Glutamatergic neuron (in vitro differentiated cells): ENCODE results near the gene WWP2. TPM values are rescaled to one million over a fixed set of nuclear protein-coding genes. Genes with fewer than 3 reads are reported as not detected.

Experiments
- DNase-seq: peaks from one replicate; pipeline ENCODE4 v3.0.0; 2022
- H3K27ac Mint-ChIP-seq: one replicate; pipeline ENCODE4 v1.8.0; 2020; ENCODE audit warnings: mild to moderate bottlenecking, mixed read lengths, inconsistent platforms; ENCODE audit not compliant: unreplicated experiment
- H3K27me3 Mint-ChIP-seq: one replicate; pipeline ENCODE4 v1.8.0; 2020; ENCODE audit warnings: mild to moderate bottlenecking, moderate library complexity, mixed read lengths, inconsistent platforms; ENCODE audit not compliant: unreplicated experiment
- H3K36me3 Mint-ChIP-seq: one replicate; pipeline ENCODE4 v1.8.0; 2020; ENCODE audit warnings: mild to moderate bottlenecking, mixed read lengths, inconsistent platforms; ENCODE audit not compliant: unreplicated experiment
- H3K4me1 Mint-ChIP-seq: one replicate; pipeline ENCODE4 v1.8.0; 2020; ENCODE audit warnings: mild to moderate bottlenecking, low read depth, mixed read lengths, inconsistent platforms; ENCODE audit not compliant: unreplicated experiment
- H3K4me3 Mint-ChIP-seq: one replicate; pipeline ENCODE4 v1.8.0; 2020; ENCODE audit warnings: mild to moderate bottlenecking, mixed read lengths, inconsistent platforms; ENCODE audit not compliant: unreplicated experiment
- H3K9me3 Mint-ChIP-seq: one replicate; pipeline ENCODE4 v1.8.0; 2020; ENCODE audit warnings: mild to moderate bottlenecking, moderate library complexity, mixed read lengths, inconsistent platforms; ENCODE audit not compliant: unreplicated experiment
- CTCF ChIP-seq: fragments of 200-600 bp; sonication (generic); IDR thresholded peaks from one replicate; pipeline ENCODE4 v1.5.0; 2021; ENCODE audit not compliant: partially characterized antibody, unreplicated experiment
- long read RNA-seq: library from polyadenylated mRNA; unstranded; transcript quantifications from one replicate; pipeline ENCODE4 v2.0.0, GENCODE V29; 2020; ENCODE audit not compliant: unreplicated experiment
- total RNA-seq: library from RNA; stranded (reverse); fragmentation: NEBNext Ultra II Directional; extraction: Animal tissue kit (Norgen Biotek cat#: 25700); gene quantifications from one replicate; pipeline ENCODE4 v1.2.1, GENCODE V29; 2021; ENCODE audit not compliant: unreplicated experiment

Gene WWP2
- total RNA-seq, result 46.8 TPM
- long read RNA-seq, full-length matches to known transcripts, result 3 of 7 reads
- long read RNA-seq, partial matches to known transcripts, result 3 of 7 reads
- long read RNA-seq, other reads (novel, unspliced or antisense), result 1 of 7 reads

- Mint-ChIP-seq H3K4me1 (peaks cover 5% of the 10 kb centered on the region), H3K27ac (peak within 1 kb of the TSS; percentile 70), H3K9me3 (peaks cover 5% of the 10 kb centered on the region), H3K36me3 (peaks cover 3% of the 10 kb centered on the region), H3K4me3 (peak within 1 kb of the TSS; percentile 89), H3K27me3 (no peaks in the 10 kb centered on the region)
- TF ChIP-seq CTCF, result no peak
- DNase-seq, result peak; percentile 77
Observed at GRCh38 chr16:69761983-69762813, at the start of gene WWP2. WWP2 (plus strand) TSS chr16:69762332; CDS start chr16:69787011, 24,679 bp downstream.

GRCh38 chr16:69712914-69713581 lies 49.1 kb upstream of the WWP2 start:
- no peak overlapping the region for H3K4me3 Mint-ChIP-seq
- H3K27me3 Mint-ChIP-seq, result peaks cover under 1% of the 10 kb centered on the region
- no peaks in the 10 kb centered on the region for H3K36me3 Mint-ChIP-seq
- H3K27ac Mint-ChIP-seq, result no peak overlapping the region
- DNase-seq, result no peak
- no peak for TF ChIP-seq CTCF
- no peaks in the 10 kb centered on the region for H3K9me3 Mint-ChIP-seq
- no peaks in the 10 kb centered on the region for H3K4me1 Mint-ChIP-seq

- H3K9me3 Mint-ChIP-seq, result no peaks in the 10 kb centered on the region
- no peak for DNase-seq
- H3K27ac Mint-ChIP-seq, result no peak overlapping the region
- H3K36me3 Mint-ChIP-seq, result no peaks in the 10 kb centered on the region
- no peaks in the 10 kb centered on the region for H3K27me3 Mint-ChIP-seq
- no peak overlapping the region for H3K4me3 Mint-ChIP-seq
- TF ChIP-seq CTCF, result no peak
- no peaks in the 10 kb centered on the region for H3K4me1 Mint-ChIP-seq
Observed at GRCh38 chr16:69717066-69717465, 45.1 kb upstream of the WWP2 start.

- no peaks in the 10 kb centered on the region for H3K27me3 Mint-ChIP-seq
- no peak for TF ChIP-seq CTCF
- H3K36me3 Mint-ChIP-seq, result no peaks in the 10 kb centered on the region
- H3K9me3 Mint-ChIP-seq, result no peaks in the 10 kb centered on the region
- H3K4me1 Mint-ChIP-seq, result no peaks in the 10 kb centered on the region
- DNase-seq, result no peak
- no peak overlapping the region for H3K4me3 Mint-ChIP-seq
- H3K27ac Mint-ChIP-seq, result no peak overlapping the region
Observed at GRCh38 chr16:69718111-69718764, 43.9 kb upstream of the WWP2 start.
